ENCODE results near the gene MFAP1.
A peak's percentile ranks its signal among the peaks of the same experiment; 100 is the strongest.
"Not testable (repeated sequence)": the region's sequence is repeated elsewhere in the genome, so short reads cannot be mapped to it uniquely, and the experiment has no call there.

Gene MFAP1, protein sequence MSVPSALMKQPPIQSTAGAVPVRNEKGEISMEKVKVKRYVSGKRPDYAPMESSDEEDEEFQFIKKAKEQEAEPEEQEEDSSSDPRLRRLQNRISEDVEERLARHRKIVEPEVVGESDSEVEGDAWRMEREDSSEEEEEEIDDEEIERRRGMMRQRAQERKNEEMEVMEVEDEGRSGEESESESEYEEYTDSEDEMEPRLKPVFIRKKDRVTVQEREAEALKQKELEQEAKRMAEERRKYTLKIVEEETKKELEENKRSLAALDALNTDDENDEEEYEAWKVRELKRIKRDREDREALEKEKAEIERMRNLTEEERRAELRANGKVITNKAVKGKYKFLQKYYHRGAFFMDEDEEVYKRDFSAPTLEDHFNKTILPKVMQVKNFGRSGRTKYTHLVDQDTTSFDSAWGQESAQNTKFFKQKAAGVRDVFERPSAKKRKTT
- 19.1 to 78.0 (median 39.4) reads per million in 3 experiments for total RNA-seq

DNA sequence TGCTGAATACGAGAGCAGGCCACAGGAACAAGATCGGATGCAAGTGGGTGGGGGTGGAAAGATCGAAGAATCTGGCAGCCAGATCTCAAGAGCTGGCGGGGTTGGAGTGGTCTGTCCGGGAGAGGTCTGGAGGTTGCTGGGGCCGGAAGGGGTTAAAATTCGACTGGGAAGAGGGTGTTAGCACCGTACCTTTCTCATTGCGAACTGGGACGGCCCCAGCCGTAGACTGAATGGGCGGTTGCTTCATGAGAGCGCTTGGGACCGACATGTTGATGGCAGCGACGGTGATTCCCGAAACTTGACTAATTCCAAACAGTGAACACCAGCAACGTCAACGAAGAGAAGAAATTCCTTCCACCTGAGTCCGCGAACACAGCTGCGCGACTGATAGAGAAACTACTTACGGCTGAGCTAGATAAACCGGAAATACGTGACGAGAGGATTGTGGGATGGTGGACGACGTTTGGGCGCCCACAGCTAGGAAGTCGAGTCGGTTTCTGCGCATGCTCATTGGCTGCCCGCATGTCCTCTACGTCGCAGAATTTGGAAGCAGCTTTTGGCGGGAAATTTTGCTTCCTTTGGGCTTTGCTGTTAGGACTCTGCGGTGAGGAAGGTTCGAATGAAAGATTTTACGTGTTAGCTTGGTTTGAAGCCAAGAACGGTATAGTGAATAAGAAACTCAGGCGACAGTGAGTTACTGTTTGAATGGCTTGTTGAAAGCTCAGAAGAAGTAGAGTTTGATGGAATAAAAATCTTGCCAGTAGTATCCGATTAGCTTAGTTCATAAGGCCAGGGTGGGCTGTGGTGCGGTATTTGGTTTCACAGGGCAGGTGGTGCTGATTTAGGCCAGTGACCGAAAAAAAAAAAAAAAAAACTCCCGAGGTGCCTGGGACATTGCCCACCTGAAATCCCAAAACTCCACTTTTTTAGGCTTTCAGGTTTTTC lies at the start of gene MFAP1:
Gene MFAP1 (minus strand): TSS at position 389 of the 945 bp plus-strand sequence. CDS start 121 bp downstream, at position 268.
- peak; percentile 91 for DNase-seq

DNA sequence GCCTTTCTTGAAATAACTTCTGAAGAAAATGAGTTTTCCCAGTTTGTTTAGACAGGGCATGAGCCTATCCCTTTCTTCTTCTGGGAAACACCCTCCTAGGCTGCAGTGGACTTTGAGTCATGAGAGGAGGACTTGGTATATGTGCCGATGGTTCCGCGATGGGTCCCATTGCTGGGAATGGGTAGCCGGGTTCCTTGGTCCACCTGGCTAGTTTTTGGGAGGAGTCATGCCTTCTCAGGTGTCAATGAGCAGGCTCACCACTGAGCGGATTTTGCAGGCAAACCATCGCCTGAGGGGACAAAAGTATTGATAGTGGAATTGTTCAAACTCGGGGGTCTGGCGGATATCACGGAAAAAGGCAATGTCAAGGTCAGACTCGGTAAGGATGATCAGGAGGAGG lies 49.2 kb upstream of the MFAP1 start:
- no peak for DNase-seq

DNA sequence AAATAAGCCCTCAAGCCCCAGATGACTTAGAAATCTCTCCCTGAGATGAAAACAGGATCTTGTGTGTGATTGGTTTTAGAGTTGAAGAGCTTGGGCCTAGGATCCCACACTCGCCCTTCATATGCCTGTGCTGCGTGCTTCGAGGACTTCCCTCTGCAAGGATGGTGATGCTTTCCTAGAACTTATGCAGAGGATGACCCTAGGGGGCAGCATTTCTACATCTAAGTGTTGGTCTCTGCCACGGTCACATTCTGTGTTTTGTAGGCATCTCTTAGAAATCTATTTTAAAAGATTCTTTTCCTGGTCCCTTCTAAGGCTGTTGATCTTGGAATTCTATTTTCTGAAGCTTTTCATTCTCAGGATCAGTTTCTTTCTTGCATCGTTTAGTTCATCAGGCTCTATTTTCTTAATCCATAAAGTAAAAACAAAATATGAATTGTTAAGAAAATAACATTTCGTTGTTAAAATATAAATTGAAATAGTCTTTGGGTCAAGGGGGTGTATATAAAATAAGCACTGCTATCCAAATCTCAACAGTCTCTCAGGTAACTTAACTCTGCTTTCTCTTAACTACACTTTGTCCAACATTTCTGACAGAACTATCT lies 48.0 kb upstream of the MFAP1 start:
- no peak for DNase-seq

- no peak for DNase-seq
Observed at GRCh38 chr15:43871835-43872234, 47.3 kb upstream of the MFAP1 start.

DNA sequence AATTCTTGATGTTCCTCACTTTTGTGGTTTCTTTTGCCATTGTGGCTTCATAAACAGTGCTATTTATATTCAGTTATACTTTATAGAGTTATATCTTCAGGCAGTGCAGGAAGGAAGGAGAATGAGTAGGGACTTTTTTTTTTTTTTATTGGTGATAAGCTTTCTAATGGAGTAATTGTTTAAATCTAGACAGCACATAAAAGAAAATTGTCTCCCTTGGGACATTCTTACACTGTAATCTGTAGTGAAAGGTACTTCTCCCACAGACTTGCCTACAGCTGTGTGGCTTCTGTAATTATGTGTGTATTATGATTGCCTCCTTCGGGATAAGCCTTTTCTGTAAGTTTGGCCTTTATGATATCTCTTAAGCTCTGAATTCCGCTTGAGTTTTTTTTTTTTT lies 43.9 kb upstream of the MFAP1 start:
- DNase-seq = no peak

- no peak for DNase-seq
Observed at GRCh38 chr15:43867096-43867495, 42.6 kb upstream of the MFAP1 start.

GRCh38 chr15:43866636-43867035 lies 42.1 kb upstream of the MFAP1 start:
- not testable (repeated sequence) for DNase-seq

GRCh38 chr15:43859546-43859945 lies 35.1 kb upstream of the MFAP1 start:
- DNase-seq = no peak

- no peak for DNase-seq
Observed at GRCh38 chr15:43854801-43855200, 30.3 kb upstream of the MFAP1 start.

GRCh38 chr15:43852607-43853006 lies 28.1 kb upstream of the MFAP1 start:
- no peak for DNase-seq

GRCh38 chr15:43851251-43851650 lies 26.8 kb upstream of the MFAP1 start:
- DNase-seq = no peak

GRCh38 chr15:43845421-43845820 lies 20.9 kb upstream of the MFAP1 start:
- no peak for DNase-seq

DNA sequence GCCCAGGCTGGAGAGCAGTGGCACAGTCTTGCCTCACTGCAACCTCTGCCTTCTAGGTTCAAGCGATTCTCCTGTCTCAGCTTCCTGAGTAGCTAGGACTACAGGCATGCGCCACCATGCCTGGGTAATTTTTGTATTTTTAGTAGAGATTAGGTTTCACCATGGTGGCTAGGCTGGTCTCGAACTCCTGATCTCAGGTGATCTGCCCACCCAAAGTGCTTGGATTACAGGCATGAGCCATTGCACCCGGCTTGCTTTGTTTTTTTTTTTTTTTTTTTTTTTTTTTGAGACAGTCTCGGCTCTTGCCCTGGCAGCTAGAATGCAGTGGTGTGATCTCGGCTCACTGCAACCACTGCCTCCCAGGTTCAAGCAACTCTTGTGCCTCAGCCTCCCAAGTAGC lies 8.0 kb upstream of the MFAP1 start:
- not testable (repeated sequence) for DNase-seq

DNA sequence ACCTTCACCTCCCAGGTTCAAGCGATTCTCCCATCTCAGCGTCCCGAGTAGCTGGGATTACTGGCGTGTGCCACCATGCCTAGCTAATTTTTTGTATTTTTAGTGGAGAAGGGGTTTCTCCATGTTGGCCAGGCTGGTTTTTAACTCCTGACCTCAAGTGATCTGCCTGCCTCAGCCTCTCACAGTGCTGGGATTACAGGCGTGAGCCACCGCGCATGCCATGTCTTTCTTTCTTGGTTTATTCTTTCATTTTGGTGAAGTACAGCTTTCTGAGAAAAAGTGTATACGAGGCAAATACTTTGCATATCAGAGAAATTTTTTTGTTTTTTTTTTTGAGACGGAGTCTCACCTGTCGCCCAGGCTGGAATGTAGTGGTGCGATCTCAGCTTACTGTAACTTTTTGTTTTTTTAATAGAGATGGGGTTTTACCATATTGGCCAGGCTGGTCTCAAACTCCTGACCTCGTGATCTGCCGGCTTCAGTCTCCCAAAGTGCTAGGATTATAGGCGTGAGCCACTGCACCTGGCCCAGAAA lies 7.1 kb upstream of the MFAP1 start:
- DNase-seq = not testable (repeated sequence)

DNA sequence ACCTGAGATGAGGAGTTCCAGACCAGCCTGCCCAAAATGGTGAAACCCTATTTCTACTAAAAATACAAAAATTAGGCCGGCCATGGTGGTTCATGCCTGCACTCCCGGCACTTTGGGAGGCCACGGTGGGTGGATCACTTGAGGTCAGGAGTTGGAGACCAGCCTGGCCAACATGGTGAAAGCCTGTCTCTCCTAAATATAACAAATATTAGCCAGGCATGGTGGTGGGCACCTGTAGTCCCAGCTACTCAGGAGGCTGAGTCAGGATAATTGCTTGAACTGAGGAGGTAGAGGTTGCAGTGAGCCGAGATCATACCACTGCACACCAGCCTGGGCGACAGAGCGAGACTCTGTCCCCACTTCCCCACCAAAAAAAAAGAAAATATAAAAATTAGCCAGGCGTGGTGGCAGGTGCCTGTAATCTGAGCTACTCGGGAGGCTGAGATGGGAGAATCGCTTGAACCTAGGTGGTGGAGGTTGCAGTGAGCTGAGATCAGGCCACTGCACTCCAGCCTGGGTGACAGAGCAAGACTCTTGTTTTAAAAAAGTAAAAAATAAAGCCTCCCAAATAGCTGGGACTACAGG lies 6.3 kb upstream of the MFAP1 start:
- not testable (repeated sequence) for DNase-seq

DNA sequence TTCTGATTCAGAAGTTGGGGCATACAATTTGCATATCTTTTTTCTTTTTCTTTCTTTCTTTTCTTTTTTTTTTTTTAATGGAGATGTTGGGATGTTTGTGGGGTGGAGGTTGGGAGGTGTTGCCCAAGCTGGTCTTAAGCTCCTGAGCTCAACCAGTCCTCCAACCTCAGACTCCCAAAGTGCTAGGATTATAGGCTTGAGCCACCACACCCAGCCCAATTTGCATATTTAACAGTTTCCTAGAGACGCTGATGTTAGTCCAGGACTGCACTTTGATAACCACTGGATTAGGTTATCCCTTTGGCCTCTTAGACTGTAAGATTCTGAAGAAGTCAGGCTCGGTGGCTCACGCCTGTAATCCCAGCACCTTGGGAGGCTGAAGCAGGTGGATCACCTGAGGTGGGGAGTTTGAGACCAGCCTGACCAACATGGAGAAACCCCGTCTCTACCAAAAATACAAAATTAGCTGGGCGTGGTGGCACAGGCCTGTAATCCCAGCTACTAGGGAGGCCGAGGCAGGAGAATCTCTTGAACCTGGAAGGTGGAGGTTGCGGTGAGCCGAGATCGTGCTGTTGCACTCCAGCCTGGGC lies 5.6 kb upstream of the MFAP1 start:
- not testable (repeated sequence) for DNase-seq

DNA sequence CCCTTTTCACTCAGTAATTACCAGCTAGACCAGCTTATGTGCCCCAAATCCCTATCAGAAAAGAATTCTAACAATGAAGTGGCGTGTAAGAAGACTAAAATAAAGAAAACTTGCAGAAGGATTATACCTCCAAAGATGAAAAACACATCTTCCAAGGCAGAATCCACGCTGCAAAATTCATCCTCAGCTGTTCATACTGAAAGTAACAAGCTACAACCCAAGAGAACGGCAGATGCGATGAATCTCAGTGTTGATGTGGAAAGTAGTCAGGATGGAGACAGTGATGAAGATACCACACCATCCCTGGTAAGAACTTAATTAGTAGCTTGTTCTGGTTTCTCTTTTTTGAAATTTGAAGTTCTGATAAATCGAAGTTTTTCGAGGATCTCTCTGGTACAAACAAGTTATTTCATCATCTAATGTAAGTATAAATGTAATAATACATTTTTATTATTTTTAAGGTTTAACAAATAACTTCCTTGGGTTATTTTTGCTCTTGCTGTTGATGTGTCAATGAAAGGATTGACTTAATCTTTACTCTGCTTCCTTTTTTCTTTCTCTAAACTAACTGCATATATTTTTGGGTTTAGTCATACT lies 3.7 kb upstream of the MFAP1 start:
- no peak for DNase-seq

GRCh38 chr15:43826508-43827341 lies 2.2 kb upstream of the MFAP1 start, which contains the start of gene WDR76:
Gene WDR76, plus strand, starts transcription at chr15:43827002. Its CDS starts 31 bp downstream, at chr15:43827033.
- peak; percentile 64 for DNase-seq

GRCh38 chr15:43826029-43826507 lies 1.6 kb upstream of the MFAP1 start:
- no peak for DNase-seq

- not testable (repeated sequence) for DNase-seq
Observed at GRCh38 chr15:43825305-43825704, 815 bp upstream of the MFAP1 start.
